Mesenchymal stem cell (in vitro differentiated cells and primary cell): ENCODE measurements around the gene ZNF579.
"Not testable (repeated sequence)": the region's sequence is repeated elsewhere in the genome, so short reads cannot be mapped to it uniquely, and the experiment has no call there.

ENCODE experiments used
- DNase-seq: peaks from one replicate; pipeline ENCODE4 v3.0.0-alpha.2; 2013
- H2AFZ ChIP-seq: one replicate; pipeline ENCODE4 v1.6.1; 2013; ENCODE audit warnings: low read depth, mild to moderate bottlenecking, control low read depth, inconsistent platforms, low read length, moderate library complexity
- H2AK5ac ChIP-seq: 2 replicates; pipeline ENCODE4 v1.6.1; 2013; ENCODE audit warnings: low read length, moderate library complexity, mild to moderate bottlenecking, inconsistent platforms; ENCODE audit not compliant: severe bottlenecking
- H2BK120ac ChIP-seq: one replicate; pipeline ENCODE4 v1.6.1; 2013; ENCODE audit warnings: low read depth, mild to moderate bottlenecking, inconsistent platforms, low read length, moderate library complexity
- H2BK12ac ChIP-seq, 2 experiments: one replicate each; pipeline ENCODE4 v1.6.1; 2013; ENCODE audit warnings: inconsistent platforms in 2 of 2, low read length in 2 of 2, mild to moderate bottlenecking in 2 of 2, moderate library complexity in 2 of 2, control low read depth in 1 of 2
- H2BK15ac ChIP-seq: one replicate; pipeline ENCODE4 v1.6.1; 2013; ENCODE audit warnings: mild to moderate bottlenecking, low read depth, inconsistent platforms; ENCODE audit not compliant: poor library complexity, severe bottlenecking
- H2BK5ac ChIP-seq: 2 replicates; pipeline ENCODE4 v1.6.1; 2013; ENCODE audit warnings: low read depth, mild to moderate bottlenecking, low read length, control low read depth, inconsistent platforms; ENCODE audit not compliant: poor library complexity, severe bottlenecking
- H3K14ac ChIP-seq, 2 experiments: one replicate each; pipeline ENCODE4 v1.6.1; 2013; ENCODE audit warnings: inconsistent platforms in 2 of 2, low read length in 2 of 2, control low read depth in 1 of 2, mild to moderate bottlenecking in 1 of 2, moderate library complexity in 1 of 2
- H3K18ac ChIP-seq, 2 experiments: one replicate each; pipeline ENCODE4 v1.6.1; 2013; ENCODE audit warnings: inconsistent platforms in 2 of 2, low read length in 2 of 2, control low read depth in 1 of 2, low read depth in 1 of 2, mild to moderate bottlenecking in 1 of 2
- H3K23ac ChIP-seq, 2 experiments: one replicate each; pipeline ENCODE4 v1.6.1; 2013; ENCODE audit warnings: inconsistent platforms in 2 of 2, low read length in 2 of 2, mild to moderate bottlenecking in 2 of 2, moderate library complexity in 2 of 2, control low read depth in 1 of 2
- H3K27ac ChIP-seq: 2 replicates; pipeline ENCODE4 v1.5.1; 2013; ENCODE audit warnings: mild to moderate bottlenecking, moderate library complexity, low read length, control low read depth, inconsistent platforms; ENCODE audit not compliant: poor library complexity, severe bottlenecking
- H3K27me3 ChIP-seq, 2 experiments: 2 replicates each; pipeline versions ENCODE4 v1.6.1 to v1.7.0; 2013; ENCODE audit warnings: low read length in 2 of 2, mild to moderate bottlenecking in 2 of 2, moderate library complexity in 2 of 2, control low read depth in 1 of 2, inconsistent platforms in 1 of 2; ENCODE audit not compliant: control insufficient read depth in 1 of 2, insufficient read depth in 1 of 2
- H3K36me3 ChIP-seq, 2 experiments: 2 replicates each; pipeline versions ENCODE4 v1.6.1 to v1.7.0; 2013; ENCODE audit warnings: low read length in 2 of 2, control low read depth in 1 of 2, inconsistent platforms in 1 of 2, low read depth in 1 of 2, mild to moderate bottlenecking in 1 of 2; ENCODE audit not compliant: insufficient read depth in 2 of 2, control insufficient read depth in 1 of 2
- H3K4ac ChIP-seq, 2 experiments: one replicate each; pipeline ENCODE4 v1.6.1; 2013; ENCODE audit warnings: inconsistent platforms in 2 of 2, low read length in 2 of 2, mild to moderate bottlenecking in 2 of 2, moderate library complexity in 2 of 2, control low read depth in 1 of 2, low read depth in 1 of 2
- H3K4me1 ChIP-seq: 2 replicates; pipeline ENCODE4 v1.6.1; 2013; ENCODE audit warnings: low read depth, low read length, control low read depth; ENCODE audit not compliant: control insufficient read depth, insufficient read depth
- H3K4me2 ChIP-seq: 2 replicates; pipeline ENCODE4 v1.6.1; 2013; ENCODE audit warnings: low read length, mild to moderate bottlenecking, inconsistent platforms; ENCODE audit not compliant: poor library complexity, severe bottlenecking
- H3K4me3 ChIP-seq, 2 experiments: 2 replicates each; pipeline versions ENCODE4 v1.5.1 to v1.7.0; 2013; ENCODE audit warnings: low read length in 2 of 2, mild to moderate bottlenecking in 2 of 2, control low read depth in 1 of 2, low read depth in 1 of 2; ENCODE audit not compliant: insufficient read depth in 1 of 2
- H3K79me1 ChIP-seq: replicated peaks from 2 replicates; pipeline ENCODE4 v1.6.1; 2013; ENCODE audit warnings: mild to moderate bottlenecking, control low read depth, low read length, inconsistent platforms; ENCODE audit not compliant: poor library complexity, severe bottlenecking
- H3K9ac ChIP-seq: 2 replicates; pipeline ENCODE4 v1.7.0; 2013; ENCODE audit warnings: mild to moderate bottlenecking, low read length, moderate library complexity
- H3K9me3 ChIP-seq: 2 replicates; pipeline ENCODE4 v1.7.0; 2013; ENCODE audit warnings: mild to moderate bottlenecking, low read length; ENCODE audit not compliant: control insufficient read depth
- H4K8ac ChIP-seq: one replicate; pipeline ENCODE4 v1.6.1; 2013; ENCODE audit warnings: inconsistent platforms, mild to moderate bottlenecking, low read length, moderate library complexity
- H4K91ac ChIP-seq: one replicate; pipeline ENCODE4 v1.6.1; 2013; ENCODE audit warnings: mild to moderate bottlenecking, low read length, inconsistent platforms
- WGBS: methylation state at CpG from one replicate; pipeline ENCODE4 v1.1.7; 2013; ENCODE audit warnings: mixed read lengths; 5-methylcytosine and 5-hydroxymethylcytosine counted together

Gene ZNF579

DNA sequence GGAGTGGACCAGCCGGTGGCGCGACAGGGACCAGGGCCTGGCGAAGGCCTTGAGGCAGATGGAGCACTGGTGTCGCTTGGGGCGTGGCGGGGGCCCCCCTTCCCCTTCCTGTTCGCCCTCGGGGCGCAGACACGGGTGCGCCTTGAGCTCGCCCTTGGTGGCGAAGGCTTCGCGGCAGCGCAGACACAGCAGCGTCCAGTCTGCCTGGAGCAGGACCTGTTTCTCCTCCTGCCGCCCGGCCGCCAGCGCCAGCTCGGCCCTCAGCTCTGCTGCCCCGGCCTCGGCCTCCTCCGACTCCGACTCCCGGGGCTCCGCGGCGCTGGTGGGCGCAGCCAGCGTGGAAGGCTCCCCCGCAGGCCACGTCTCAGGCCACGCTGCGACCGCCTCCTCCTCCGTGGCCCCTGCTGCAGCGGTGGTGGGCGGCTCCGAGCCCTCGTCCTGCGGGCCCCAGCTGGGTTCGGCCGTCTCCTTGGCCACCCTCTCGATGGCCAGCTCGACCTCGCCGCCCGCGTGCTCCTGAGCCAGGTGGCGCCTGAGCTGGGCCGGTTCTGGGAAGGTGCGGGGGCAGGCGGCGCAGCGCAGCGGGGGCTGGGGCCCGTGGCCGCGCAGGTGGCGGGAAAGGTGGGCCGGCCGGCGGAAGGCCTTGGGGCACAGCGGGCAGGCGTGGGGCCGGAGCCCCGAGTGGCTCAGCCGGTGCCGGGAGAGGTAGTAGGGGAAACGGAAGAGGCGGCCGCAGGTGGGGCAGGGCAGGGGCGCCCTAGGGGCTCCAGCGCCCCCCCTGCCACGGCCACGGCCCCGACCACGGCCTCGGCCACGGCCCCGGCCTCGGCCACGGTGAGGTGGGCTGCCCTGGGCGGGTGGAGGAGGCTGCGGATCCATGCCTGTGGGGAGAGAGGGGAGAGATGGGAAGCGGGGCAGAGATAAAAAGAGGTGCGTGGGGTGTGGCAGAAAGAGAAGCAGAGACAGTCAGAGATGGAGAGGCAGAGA lies 1.6 kb downstream of the ZNF579 start:
- H2BK12ac ChIP-seq, result no peak overlapping the region
- H3K18ac ChIP-seq, result peak overlapping the region in 1 of 2 experiments; percentile 76
- WGBS, result 97% methylated on average over 90 of the region's 90 CpGs
- peak overlapping the region; percentile 86 for H3K9ac ChIP-seq
- H3K9me3 ChIP-seq, result no peaks in the 10 kb centered on the region
- H2BK5ac ChIP-seq, result no peak overlapping the region
- H4K8ac ChIP-seq, result no peak overlapping the region
- H3K4me3 ChIP-seq, result peak overlapping the region; percentile 86 to 90
- peaks cover 31% of the 10 kb centered on the region for H3K4me1 ChIP-seq
- peak overlapping the region in 1 of 2 experiments; percentile 47 for H3K14ac ChIP-seq
- H4K91ac ChIP-seq, result no peak overlapping the region
- peak overlapping the region; percentile 99 for H3K27ac ChIP-seq
- H2AK5ac ChIP-seq, result no peak overlapping the region
- DNase-seq, result no peak
- peaks cover 13 to 29% of the 10 kb centered on the region in 2 experiments for H3K36me3 ChIP-seq
- H2AFZ ChIP-seq, result no peak overlapping the region
- H3K79me1 ChIP-seq, result peaks cover 2% of the 10 kb centered on the region
- peak overlapping the region in 1 of 2 experiments; percentile 21 for H3K4ac ChIP-seq
- peak overlapping the region; percentile 68 for H3K4me2 ChIP-seq
- peak overlapping the region in 1 of 2 experiments; percentile 81 for H3K23ac ChIP-seq
- H3K27me3 ChIP-seq, result no peaks in the 10 kb centered on the region
- H2BK15ac ChIP-seq, result no peak overlapping the region
- H2BK120ac ChIP-seq, result no peak overlapping the region

DNA sequence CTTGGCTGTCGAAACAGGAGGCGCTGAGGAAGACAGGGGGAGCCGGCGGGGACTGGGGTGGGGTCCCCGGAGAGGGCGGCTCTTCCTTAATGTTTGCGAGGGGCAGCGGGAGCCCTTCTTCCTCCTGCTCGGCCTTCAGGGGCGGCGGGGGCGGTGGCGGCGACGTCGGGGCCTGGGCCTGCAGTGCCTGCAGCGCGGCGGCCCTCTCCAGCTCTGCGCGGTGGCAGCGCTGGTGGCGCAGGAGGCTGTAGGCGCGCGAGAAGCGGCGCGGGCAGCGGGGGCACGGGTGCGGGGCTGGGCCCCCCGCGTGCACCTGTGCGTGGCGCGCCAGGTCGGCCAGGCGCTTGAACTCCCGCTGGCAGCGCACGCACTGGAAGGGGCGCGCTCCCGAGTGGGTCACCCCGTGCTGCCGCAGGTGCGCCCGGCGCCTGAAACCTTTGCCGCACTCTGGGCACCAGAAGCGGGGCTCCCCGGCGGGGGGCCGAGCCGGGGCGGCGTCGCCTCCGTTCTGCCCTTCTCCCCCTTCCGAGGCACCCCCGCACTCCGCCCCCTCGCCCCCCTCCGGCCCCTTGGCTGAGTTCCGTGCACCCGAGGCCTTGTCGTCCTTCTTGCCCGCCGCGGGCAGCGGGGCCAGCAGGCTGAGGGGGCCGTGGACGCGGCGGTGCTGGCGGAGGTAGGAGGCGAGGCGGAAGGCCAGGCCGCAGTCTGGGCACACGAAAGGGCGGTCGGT lies 2.5 kb downstream of the ZNF579 start:
- no peak overlapping the region for H3K4me2 ChIP-seq
- H3K36me3 ChIP-seq, result peaks cover 13 to 29% of the 10 kb centered on the region in 2 experiments
- H3K23ac ChIP-seq, result no peak overlapping the region
- H3K14ac ChIP-seq, result no peak overlapping the region
- no peak overlapping the region for H2AK5ac ChIP-seq
- peaks cover 30% of the 10 kb centered on the region for H3K4me1 ChIP-seq
- H3K9me3 ChIP-seq, result no peaks in the 10 kb centered on the region
- H4K91ac ChIP-seq, result no peak overlapping the region
- DNase-seq, result no peak
- H3K27ac ChIP-seq, result no peak overlapping the region
- no peak overlapping the region for H2BK12ac ChIP-seq
- H2AFZ ChIP-seq, result no peak overlapping the region
- no peak overlapping the region for H2BK120ac ChIP-seq
- no peak overlapping the region for H3K4me3 ChIP-seq
- no peak overlapping the region for H4K8ac ChIP-seq
- no peak overlapping the region for H2BK15ac ChIP-seq
- H3K27me3 ChIP-seq, result no peaks in the 10 kb centered on the region
- peaks cover 2% of the 10 kb centered on the region for H3K79me1 ChIP-seq
- WGBS, result 97% methylated on average over 76 of the region's 83 CpGs
- no peak overlapping the region for H3K9ac ChIP-seq
- H2BK5ac ChIP-seq, result no peak overlapping the region
- H3K4ac ChIP-seq, result no peak overlapping the region
- no peak overlapping the region for H3K18ac ChIP-seq

- H3K4me1 ChIP-seq, result peaks cover 28% of the 10 kb centered on the region
- 98% methylated on average over 4 of the region's 5 CpGs for WGBS
- no peak overlapping the region for H3K18ac ChIP-seq
- DNase-seq, result no peak
- H2BK120ac ChIP-seq, result no peak overlapping the region
- H3K36me3 ChIP-seq, result peaks cover 13 to 29% of the 10 kb centered on the region in 2 experiments
- no peak overlapping the region for H2BK5ac ChIP-seq
- no peak overlapping the region for H2AFZ ChIP-seq
- H3K27me3 ChIP-seq, result no peaks in the 10 kb centered on the region
- H2AK5ac ChIP-seq, result no peak overlapping the region
- peaks cover 2% of the 10 kb centered on the region for H3K79me1 ChIP-seq
- H3K4me2 ChIP-seq, result no peak overlapping the region
- no peak overlapping the region for H2BK15ac ChIP-seq
- H3K9ac ChIP-seq, result no peak overlapping the region
- H4K91ac ChIP-seq, result no peak overlapping the region
- H3K9me3 ChIP-seq, result no peaks in the 10 kb centered on the region
- no peak overlapping the region for H2BK12ac ChIP-seq
- no peak overlapping the region for H3K14ac ChIP-seq
- no peak overlapping the region for H3K4ac ChIP-seq
- no peak overlapping the region for H4K8ac ChIP-seq
- H3K23ac ChIP-seq, result no peak overlapping the region
- no peak overlapping the region for H3K4me3 ChIP-seq
- H3K27ac ChIP-seq, result no peak overlapping the region
These were observed 3.9 kb downstream of the ZNF579 start for GRCh38 chr19:55576746-55577145.

DNA sequence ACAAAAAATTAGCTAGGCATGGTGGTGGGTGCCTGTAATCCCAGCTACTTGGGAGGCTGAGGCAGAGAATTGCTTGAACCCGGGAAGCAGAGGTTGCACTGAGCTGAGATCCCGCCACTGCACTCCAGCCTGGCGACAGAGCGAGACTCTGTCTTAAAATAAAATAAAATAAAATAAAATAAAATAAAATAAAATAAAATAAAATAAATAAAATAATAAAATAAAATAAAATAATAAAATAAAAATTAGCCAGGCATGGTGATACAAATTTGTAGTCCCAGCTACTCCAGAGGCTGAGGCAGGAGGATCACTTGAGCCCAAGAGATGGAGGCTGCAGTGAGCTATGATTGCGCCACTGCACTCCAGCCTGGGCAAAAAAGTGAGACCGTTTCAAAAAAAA lies 6.7 kb downstream of the ZNF579 start:
- H3K9ac ChIP-seq, H2AK5ac ChIP-seq, DNase-seq, H4K8ac ChIP-seq, H3K4me2 ChIP-seq, H2BK5ac ChIP-seq, H2AFZ ChIP-seq, H3K18ac ChIP-seq, H2BK15ac ChIP-seq, H3K27ac ChIP-seq, H3K27me3 ChIP-seq, H3K9me3 ChIP-seq, H2BK12ac ChIP-seq, H4K91ac ChIP-seq, H3K4me3 ChIP-seq, H3K23ac ChIP-seq, H3K14ac ChIP-seq, H3K4ac ChIP-seq, H3K79me1 ChIP-seq, H2BK120ac ChIP-seq: not testable (repeated sequence)
- Histone ChIP-seq H3K4me1 (peaks cover 15% of the 10 kb centered on the region), H3K36me3 (peaks cover 13 to 23% of the 10 kb centered on the region in 2 experiments)
- 100% methylated on average over 1 of the region's 6 CpGs for WGBS
